Hepatocyte (in vitro differentiated cells): Measurements from ENCODE around the gene COMT. TPM values are rescaled to one million over a fixed set of nuclear protein-coding genes. Genes with fewer than 3 reads are reported as not detected.

ENCODE experiments used
- DNase-seq: peaks from one replicate; pipeline ENCODE4 v3.0.0-alpha.2; 2016; ENCODE audit warnings: low spot score
- H2AFZ ChIP-seq: fragments of 200-600 bp; sonication (generic); 2 replicates; pipeline ENCODE4 v1.6.0; 2016; ENCODE audit warnings: antibody characterized with exemption, mild to moderate bottlenecking
- H3K27ac ChIP-seq: fragments of 200-600 bp; sonication (generic); 2 replicates; pipeline ENCODE4 v1.5.1; 2016; ENCODE audit warnings: mild to moderate bottlenecking
- H3K27me3 ChIP-seq: fragments of 200-600 bp; sonication (generic); 2 replicates; pipeline ENCODE4 v1.6.1; 2016
- H3K36me3 ChIP-seq: fragments of 200-600 bp; sonication (generic); replicated peaks from 2 replicates; pipeline ENCODE4 v1.5.1; 2016; ENCODE audit warnings: low read depth; ENCODE audit not compliant: insufficient read depth
- H3K4me1 ChIP-seq: fragments of 200-600 bp; sonication (generic); 2 replicates; pipeline ENCODE4 v1.5.1; 2016; ENCODE audit warnings: mild to moderate bottlenecking, moderate library complexity; ENCODE audit not compliant: insufficient read depth
- H3K4me2 ChIP-seq: fragments of 200-600 bp; sonication (generic); 2 replicates; pipeline ENCODE4 v1.6.0; 2016
- H3K4me3 ChIP-seq: fragments of 200-600 bp; sonication (generic); 2 replicates; pipeline ENCODE4 v1.5.1; 2016; ENCODE audit warnings: mild to moderate bottlenecking
- H3K79me2 ChIP-seq: fragments of 200-600 bp; sonication (generic); 2 replicates; pipeline ENCODE4 v1.6.0; 2017; ENCODE audit warnings: mild to moderate bottlenecking
- H3K9me2 ChIP-seq: fragments of 200-600 bp; sonication (generic); replicated peaks from 2 replicates; pipeline ENCODE4 v1.6.0; 2017; ENCODE audit warnings: mild to moderate bottlenecking; ENCODE audit not compliant: insufficient read depth
- H3K9me3 ChIP-seq: fragments of 200-600 bp; sonication (generic); 2 replicates; pipeline ENCODE4 v1.5.1; 2016; ENCODE audit warnings: low read depth, mild to moderate bottlenecking
- H4K20me1 ChIP-seq: fragments of 200-600 bp; sonication (generic); 2 replicates; pipeline ENCODE4 v1.6.0; 2016; ENCODE audit warnings: mild to moderate bottlenecking; ENCODE audit not compliant: insufficient read depth, poor library complexity, severe bottlenecking
- CTCF ChIP-seq: fragments of 200-600 bp; sonication (generic); IDR thresholded peaks from 2 replicates; pipeline ENCODE4 v1.5.1; 2016; ENCODE audit warnings: antibody characterized with exemption, mild to moderate bottlenecking; ENCODE audit not compliant: poor library complexity
- EZH2 ChIP-seq: fragments of 200-600 bp; sonication (generic); IDR thresholded peaks from 2 replicates; pipeline ENCODE4 v1.6.1; 2016; ENCODE audit warnings: antibody characterized with exemption, mild to moderate bottlenecking, borderline replicate concordance
- EZH2phosphoT487 ChIP-seq: fragments of 200-600 bp; sonication (generic); IDR thresholded peaks from one replicate; pipeline ENCODE4 v1.6.1; 2018; ENCODE audit warnings: antibody characterized with exemption, mild to moderate bottlenecking, low read depth, moderate library complexity; ENCODE audit not compliant: unreplicated experiment, severe bottlenecking
- WGBS: methylation state at CpG from one replicate; pipeline ENCODE4 v1.1.6; 2016; ENCODE audit warnings: low lambda C conversion rate; ENCODE audit errors: missing lambda C conversion rate; 5-methylcytosine and 5-hydroxymethylcytosine counted together
- polyA plus RNA-seq: library from polyadenylated mRNA; unstranded; fragments of >200 nt; fragmentation: Nextera tagmentation; extraction: Ambion mirVana; gene quantifications from 2 replicates; pipeline ENCODE4 v1.2.1, GENCODE V29; 2016
- total RNA-seq: library from RNA; depleted of rRNA; stranded (reverse); fragments of >200 nt; gene quantifications from 2 replicates; pipeline ENCODE4 v1.2.3, GENCODE V29; 2014

The COMT gene
- total and polyA plus RNA-seq, 2 experiments from 2014 or later, result 74.5 to 153 TPM

GRCh38 chr22:19991645-19992451 lies 50.3 kb downstream of the COMT start:
- no peak overlapping the region for H2AFZ ChIP-seq
- no peaks in the 10 kb centered on the region for H4K20me1 ChIP-seq
- H3K4me2 ChIP-seq, result no peak overlapping the region
- H3K4me1 ChIP-seq, result no peaks in the 10 kb centered on the region
- no peaks in the 10 kb centered on the region for H3K79me2 ChIP-seq
- no peak overlapping the region for H3K27ac ChIP-seq
- no peaks in the 10 kb centered on the region for H3K27me3 ChIP-seq
- no peaks in the 10 kb centered on the region for H3K9me3 ChIP-seq
- 89% methylated on average over 23 of the region's 23 CpGs for WGBS
- no peak for TF ChIP-seq CTCF
- no peak for TF ChIP-seq EZH2
- no peak for TF ChIP-seq EZH2phosphoT487
- no peak overlapping the region for H3K4me3 ChIP-seq
- no peaks in the 10 kb centered on the region for H3K36me3 ChIP-seq
- H3K9me2 ChIP-seq, result no peaks in the 10 kb centered on the region
- no peak for DNase-seq

DNA sequence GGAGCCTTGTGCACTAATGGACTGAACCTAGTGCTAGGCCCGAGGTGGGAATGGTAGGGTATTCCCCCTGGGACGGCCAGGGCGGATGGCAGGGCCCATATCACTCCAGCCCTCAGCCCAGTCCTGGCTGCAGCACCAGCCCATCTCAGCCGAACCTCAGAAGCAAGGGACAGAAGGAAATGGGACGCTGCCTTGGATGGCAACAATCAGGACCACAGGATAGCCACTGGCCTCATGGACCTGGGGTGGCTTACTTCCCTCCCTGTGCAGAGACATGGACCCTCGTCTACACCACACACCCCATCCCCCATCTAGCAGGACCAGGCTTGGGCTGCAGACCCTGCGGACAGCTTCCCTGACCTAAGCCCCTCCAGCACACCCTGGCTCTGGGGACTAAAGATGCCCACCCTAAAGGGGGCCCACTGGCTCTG lies 50.9 kb downstream of the COMT start:
- H3K27me3 ChIP-seq, result no peaks in the 10 kb centered on the region
- no peak overlapping the region for H2AFZ ChIP-seq
- TF ChIP-seq EZH2 (no peak), CTCF (no peak), EZH2phosphoT487 (no peak)
- H4K20me1 ChIP-seq, result no peaks in the 10 kb centered on the region
- no peaks in the 10 kb centered on the region for H3K79me2 ChIP-seq
- no peak overlapping the region for H3K4me3 ChIP-seq
- H3K27ac ChIP-seq, result no peak overlapping the region
- WGBS, result 95% methylated on average over 7 of the region's 7 CpGs
- no peaks in the 10 kb centered on the region for H3K9me2 ChIP-seq
- no peaks in the 10 kb centered on the region for H3K36me3 ChIP-seq
- no peak overlapping the region for H3K4me2 ChIP-seq
- H3K9me3 ChIP-seq, result no peaks in the 10 kb centered on the region
- no peaks in the 10 kb centered on the region for H3K4me1 ChIP-seq
- no peak for DNase-seq

- Histone ChIP-seq H3K36me3 (no peaks in the 10 kb centered on the region), H3K9me3 (no peaks in the 10 kb centered on the region), H4K20me1 (no peaks in the 10 kb centered on the region), H3K27ac (no peak overlapping the region), H3K4me1 (no peaks in the 10 kb centered on the region), H3K4me2 (no peak overlapping the region), H3K9me2 (no peaks in the 10 kb centered on the region), H3K4me3 (no peak overlapping the region), H3K27me3 (no peaks in the 10 kb centered on the region), H2AFZ (no peak overlapping the region), H3K79me2 (no peaks in the 10 kb centered on the region)
- 92% methylated on average over 6 of the region's 6 CpGs for WGBS
- TF ChIP-seq EZH2phosphoT487 (no peak), CTCF (no peak), EZH2 (no peak)
- no peak for DNase-seq
These were observed 51.4 kb downstream of the COMT start for GRCh38 chr22:19992921-19993355.
